Parathyroid adenoma (tissue), 2 donors: ENCODE results near the gene GLI2.
A peak's percentile ranks its signal among the peaks of the same experiment; 100 is the strongest.

Source experiments
- H2AFZ ChIP-seq: fragments of 300-600 bp; sonication (generic); one replicate; pipeline ENCODE4 v1.7.0; 2017; ENCODE audit warnings: antibody characterized with exemption, mild to moderate bottlenecking
- H3K27ac ChIP-seq: fragments of 300-600 bp; sonication (generic); one replicate; pipeline ENCODE4 v1.7.0; 2017
- H3K27me3 ChIP-seq: fragments of 300-600 bp; sonication (generic); one replicate; pipeline ENCODE4 v1.7.0; 2017; ENCODE audit warnings: low read length; ENCODE audit not compliant: control insufficient read depth, insufficient read depth
- H3K36me3 ChIP-seq: fragments of 300-600 bp; sonication (generic); one replicate; pipeline ENCODE4 v1.7.0; 2017; ENCODE audit warnings: low read length; ENCODE audit not compliant: control insufficient read depth, insufficient read depth
- H3K4me1 ChIP-seq: fragments of 300-600 bp; sonication (generic); one replicate; pipeline ENCODE4 v1.7.0; 2017; ENCODE audit warnings: control low read depth
- H3K4me2 ChIP-seq: fragments of 300-600 bp; sonication (generic); one replicate; pipeline ENCODE4 v1.7.0; 2017; ENCODE audit warnings: low read length
- H3K4me3 ChIP-seq: fragments of 300-600 bp; sonication (generic); one replicate; pipeline ENCODE4 v1.7.0; 2017; ENCODE audit warnings: low read depth, low read length
- H3K79me2 ChIP-seq: fragments of 300-600 bp; sonication (generic); one replicate; pipeline ENCODE4 v1.7.0; 2017; ENCODE audit warnings: control low read depth
- H3K9ac ChIP-seq: fragments of 300-600 bp; sonication (generic); one replicate; pipeline ENCODE4 v1.7.0; 2017; ENCODE audit warnings: mild to moderate bottlenecking
- H3K9me3 ChIP-seq: fragments of 300-600 bp; sonication (generic); one replicate; pipeline ENCODE4 v1.7.0; 2017; ENCODE audit warnings: low read length; ENCODE audit not compliant: control insufficient read depth
- CTCF ChIP-seq: fragments of 300-600 bp; sonication (generic); IDR thresholded peaks from one replicate; pipeline ENCODE4 v1.7.0; 2017; ENCODE audit warnings: antibody characterized with exemption, mild to moderate bottlenecking
- donor health status: primary hyperparathyroidism.

The GLI2 gene

GRCh38 chr2:120735746-120736170 lies at the start of gene GLI2:
Gene GLI2 (plus strand): TSS chr2:120735868. CDS start chr2:120797321, 61,453 bp downstream.
- H2AFZ ChIP-seq, result peak within 1 kb of the TSS; percentile 87
- peak within 1 kb of the TSS; percentile 27 for H3K4me3 ChIP-seq
- no peaks in the 10 kb centered on the region for H3K79me2 ChIP-seq
- H3K4me1 ChIP-seq, result no peaks in the 10 kb centered on the region
- no peaks in the 10 kb centered on the region for H3K36me3 ChIP-seq
- no peak within 1 kb of the TSS for H3K27ac ChIP-seq
- H3K9me3 ChIP-seq, result no peaks in the 10 kb centered on the region
- H3K27me3 ChIP-seq, result peaks cover 5% of the 10 kb centered on the region
- no peak within 1 kb of the TSS for H3K9ac ChIP-seq
- TF ChIP-seq CTCF, result peak; percentile 67
- H3K4me2 ChIP-seq, result peak within 1 kb of the TSS; percentile 81

GRCh38 chr2:120685974-120686297 lies 49.7 kb upstream of the GLI2 start:
- Histone ChIP-seq H2AFZ (no peak overlapping the region), H3K4me3 (no peak overlapping the region), H3K79me2 (no peaks in the 10 kb centered on the region), H3K9me3 (no peaks in the 10 kb centered on the region), H3K27ac (no peak overlapping the region), H3K36me3 (no peaks in the 10 kb centered on the region), H3K9ac (no peak overlapping the region), H3K4me2 (no peak overlapping the region), H3K27me3 (no peaks in the 10 kb centered on the region), H3K4me1 (no peaks in the 10 kb centered on the region)
- no peak for TF ChIP-seq CTCF

GRCh38 chr2:120686511-120687168 lies 49.0 kb upstream of the GLI2 start:
- Histone ChIP-seq H3K4me2 (no peak overlapping the region), H3K9me3 (no peaks in the 10 kb centered on the region)

GRCh38 chr2:120687210-120687609 lies 48.5 kb upstream of the GLI2 start:
- Histone ChIP-seq H3K36me3 (no peaks in the 10 kb centered on the region), H3K9ac (no peak overlapping the region), H3K4me2 (no peak overlapping the region), H3K9me3 (no peaks in the 10 kb centered on the region), H3K27me3 (no peaks in the 10 kb centered on the region), H3K27ac (no peak overlapping the region), H2AFZ (no peak overlapping the region), H3K79me2 (no peaks in the 10 kb centered on the region), H3K4me3 (no peak overlapping the region), H3K4me1 (no peaks in the 10 kb centered on the region)
- no peak for TF ChIP-seq CTCF

More at GRCh38 chr2:120686511-120687168, 49.0 kb upstream of the GLI2 start:
- Histone ChIP-seq H3K27ac (no peak overlapping the region), H3K4me1 (no peaks in the 10 kb centered on the region), H3K9ac (no peak overlapping the region), H3K36me3 (no peaks in the 10 kb centered on the region), H3K79me2 (no peaks in the 10 kb centered on the region), H3K27me3 (no peaks in the 10 kb centered on the region), H3K4me3 (no peak overlapping the region), H2AFZ (no peak overlapping the region)
- TF ChIP-seq CTCF, result no peak

- Histone ChIP-seq H3K4me2 (no peak overlapping the region), H3K36me3 (no peaks in the 10 kb centered on the region), H3K79me2 (no peaks in the 10 kb centered on the region), H3K27me3 (no peaks in the 10 kb centered on the region), H3K9ac (no peak overlapping the region), H2AFZ (no peak overlapping the region), H3K27ac (no peak overlapping the region), H3K9me3 (no peaks in the 10 kb centered on the region), H3K4me3 (no peak overlapping the region), H3K4me1 (no peaks in the 10 kb centered on the region)
- TF ChIP-seq CTCF, result no peak
These were observed 45.1 kb upstream of the GLI2 start for GRCh38 chr2:120690521-120690920.
